Neural cell (in vitro differentiated cells): Measurements from ENCODE around the gene EFHD1. TPM values are rescaled to one million over a fixed set of nuclear protein-coding genes. Genes with fewer than 3 reads are reported as not detected.

Experiments
- H2AFZ ChIP-seq: fragments of 200-600, 300-800 bp; sonication (generic), shearing (Covaris generic); 2 replicates; pipeline ENCODE4 v1.6.0; 2014; ENCODE audit warnings: low read depth, mild to moderate bottlenecking, antibody characterized with exemption, low read length, moderate library complexity
- H3F3A ChIP-seq: fragments of 200-600 bp; shearing (Covaris generic); 2 replicates; pipeline ENCODE4 v1.6.1; 2016; ENCODE audit warnings: mild to moderate bottlenecking, moderate library complexity, mixed read lengths, antibody characterized with exemption, low read length; ENCODE audit not compliant: insufficient read depth, poor library complexity, severe bottlenecking
- H3K27ac ChIP-seq: fragments of 200-600, 300-800 bp; sonication (generic), shearing (Covaris generic); 2 replicates; pipeline ENCODE4 v1.5.1; 2014; ENCODE audit warnings: mild to moderate bottlenecking, low read length, moderate library complexity
- H3K27me3 ChIP-seq: fragments of 300-800, 200-600 bp; sonication (generic), shearing (Covaris generic); 2 replicates; pipeline ENCODE4 v1.6.0; 2014; ENCODE audit warnings: mild to moderate bottlenecking, low read depth, low read length, moderate library complexity; ENCODE audit not compliant: insufficient read depth
- H3K36me3 ChIP-seq: fragments of 300-800, 200-600 bp; sonication (generic), shearing (Covaris generic); 2 replicates; pipeline ENCODE4 v1.5.1; 2014; ENCODE audit warnings: mild to moderate bottlenecking, antibody characterized with exemption, low read length, moderate library complexity; ENCODE audit not compliant: insufficient read depth
- H3K4me2 ChIP-seq: fragments of 300-800, 200-600 bp; sonication (generic), shearing (Covaris generic); 2 replicates; pipeline ENCODE4 v1.6.0; 2014; ENCODE audit warnings: mild to moderate bottlenecking, low read length
- H3K4me3 ChIP-seq: fragments of 300-800, 200-600 bp; sonication (generic), shearing (Covaris generic); 2 replicates; pipeline ENCODE4 v1.5.1; 2014; ENCODE audit warnings: mild to moderate bottlenecking, low read length, moderate library complexity
- H3K79me2 ChIP-seq: fragments of 200-600 bp; shearing (Covaris generic); replicated peaks from 2 replicates; pipeline ENCODE4 v1.6.0; 2014; ENCODE audit warnings: mild to moderate bottlenecking, low read length, moderate library complexity; ENCODE audit not compliant: insufficient read depth
- H3K9ac ChIP-seq: fragments of 300-800, 200-600 bp; sonication (generic), shearing (Covaris generic); 2 replicates; pipeline ENCODE4 v1.6.1; 2016; ENCODE audit warnings: mild to moderate bottlenecking, low read length, mixed read lengths
- H3K9me2 ChIP-seq: fragments of 200-600 bp; shearing (Covaris generic); 2 replicates; pipeline ENCODE4 v1.6.1; 2016; ENCODE audit warnings: mild to moderate bottlenecking, low read length, mixed read lengths; ENCODE audit not compliant: insufficient read depth
- H3K9me3 ChIP-seq: fragments of 200-600, 300-800 bp; sonication (generic), shearing (Covaris generic); 2 replicates; pipeline ENCODE4 v1.6.1; 2016; ENCODE audit warnings: mild to moderate bottlenecking, mixed run types, low read length, moderate library complexity, mixed read lengths
- H4K20me1 ChIP-seq: fragments of 200-600 bp; shearing (Covaris generic); 2 replicates; pipeline ENCODE4 v1.6.1; 2016; ENCODE audit warnings: mild to moderate bottlenecking, mixed run types; ENCODE audit not compliant: insufficient read depth
- CTCF ChIP-seq: fragments of 450-650 bp; IDR thresholded peaks from 2 replicates; pipeline ENCODE4 v1.5.1; 2014; ENCODE audit warnings: antibody characterized with exemption, mild to moderate bottlenecking, moderate library complexity; ENCODE audit not compliant: poor library complexity, severe bottlenecking
- EP300 ChIP-seq: fragments of 450-650 bp; conservative IDR thresholded peaks from 2 replicates; pipeline ENCODE4 v1.6.1; 2014; ENCODE audit warnings: antibody characterized with exemption, mild to moderate bottlenecking, moderate library complexity; ENCODE audit not compliant: poor library complexity, severe bottlenecking
- EZH2 ChIP-seq: fragments of 200-600, 300-800 bp; shearing (Covaris generic), sonication (generic); IDR thresholded peaks from 2 replicates; pipeline ENCODE4 v1.6.1; 2014; ENCODE audit warnings: antibody characterized with exemption, low read length, borderline replicate concordance, mild to moderate bottlenecking; ENCODE audit not compliant: insufficient read depth, poor library complexity, severe bottlenecking
- MXI1 ChIP-seq: fragments of 450-650 bp; conservative IDR thresholded peaks from 2 replicates; pipeline ENCODE4 v1.6.1; 2014; ENCODE audit warnings: antibody characterized with exemption, mild to moderate bottlenecking; ENCODE audit not compliant: poor library complexity, severe bottlenecking
- POLR2AphosphoS5 ChIP-seq: IDR thresholded peaks from 2 replicates; pipeline ENCODE4 v1.6.1; 2012
- RAD21 ChIP-seq: fragments of 450-650 bp; conservative IDR thresholded peaks from 2 replicates; pipeline ENCODE4 v1.6.1; 2014; ENCODE audit warnings: antibody characterized with exemption, mild to moderate bottlenecking, moderate library complexity
- REST ChIP-seq: IDR thresholded peaks from 2 replicates; pipeline ENCODE4 v1.6.1; 2012; ENCODE audit warnings: borderline replicate concordance
- SMC3 ChIP-seq: fragments of 450-650 bp; conservative IDR thresholded peaks from 2 replicates; pipeline ENCODE4 v1.6.1; 2014; ENCODE audit warnings: antibody characterized with exemption, mild to moderate bottlenecking, moderate library complexity; ENCODE audit not compliant: poor library complexity
- TAF1 ChIP-seq: IDR thresholded peaks from 2 replicates; pipeline ENCODE4 v1.6.1; 2012; ENCODE audit warnings: low read depth
- polyA plus RNA-seq: library from polyadenylated mRNA; depleted of rRNA; stranded (reverse); fragments of >200 nt; gene quantifications from 2 replicates; pipeline ENCODE4 v1.2.3, GENCODE V29; 2014

The EFHD1 gene
- polyA plus RNA-seq, 1 donor from 2014 or later, result not detected

DNA sequence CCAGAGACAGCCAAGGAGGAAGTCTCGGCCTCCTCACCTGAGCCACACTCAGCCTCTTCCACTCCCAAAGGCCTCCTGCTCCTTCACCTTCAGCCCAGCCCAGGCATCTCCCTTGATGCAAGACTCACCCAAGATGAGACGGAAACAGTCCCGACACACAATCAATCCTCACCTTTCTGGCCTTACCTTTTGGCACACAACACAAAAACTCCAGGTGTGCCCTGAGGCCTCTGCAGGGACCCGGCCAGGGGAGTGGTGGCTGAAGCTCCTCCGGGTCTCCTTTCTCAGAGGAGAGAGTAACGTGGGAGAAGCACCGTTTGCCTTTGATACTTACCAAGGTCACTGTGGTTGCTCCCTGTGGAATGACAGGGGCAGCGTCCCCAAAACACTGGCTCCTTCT lies 23.8 kb upstream of the EFHD1 start:
- TF ChIP-seq SMC3, result no peak
- TF ChIP-seq REST, result no peak
- TF ChIP-seq POLR2AphosphoS5, result no peak
- no peak for TF ChIP-seq EZH2
- TF ChIP-seq CTCF, result no peak
- TF ChIP-seq EP300, result no peak
- H3K4me2 ChIP-seq, result no peak overlapping the region
- no peaks in the 10 kb centered on the region for H3K36me3 ChIP-seq
- H3K9me3 ChIP-seq, result no peaks in the 10 kb centered on the region
- H3K4me3 ChIP-seq, result no peak overlapping the region
- no peaks in the 10 kb centered on the region for H3K9me2 ChIP-seq
- H3K27ac ChIP-seq, result no peak overlapping the region
- no peaks in the 10 kb centered on the region for H3K27me3 ChIP-seq
- H2AFZ ChIP-seq, result no peak overlapping the region
- no peaks in the 10 kb centered on the region for H4K20me1 ChIP-seq
- no peak overlapping the region for H3K9ac ChIP-seq
- no peaks in the 10 kb centered on the region for H3F3A ChIP-seq
- no peaks in the 10 kb centered on the region for H3K79me2 ChIP-seq

DNA sequence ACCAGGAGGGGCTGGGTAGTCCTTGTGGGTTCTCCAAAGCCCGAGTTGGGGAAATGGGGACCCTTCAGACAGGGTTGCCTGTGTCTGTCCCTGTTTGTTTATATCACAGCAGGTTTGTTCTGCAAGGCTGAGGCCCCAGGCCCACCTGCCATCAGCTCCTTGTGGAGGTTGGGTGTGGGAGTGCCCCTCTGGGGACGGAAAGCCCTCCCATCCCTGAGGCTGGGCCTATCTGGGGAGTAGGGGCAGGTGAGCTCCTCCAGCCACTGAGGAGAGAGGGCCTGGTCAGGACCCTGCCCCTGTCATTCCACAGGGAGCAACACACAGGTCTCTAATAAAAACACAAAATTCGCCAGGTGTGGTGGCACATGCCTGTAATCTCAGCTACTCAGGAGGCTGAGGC lies 23.3 kb upstream of the EFHD1 start:
- no peak overlapping the region for H3K4me2 ChIP-seq
- H3K36me3 ChIP-seq, result no peaks in the 10 kb centered on the region
- TF ChIP-seq CTCF, result no peak
- TF ChIP-seq EZH2, result no peak
- TF ChIP-seq TAF1, result no peak
- no peak for TF ChIP-seq SMC3
- TF ChIP-seq POLR2AphosphoS5, result no peak
- TF ChIP-seq MXI1, result no peak
- no peak for TF ChIP-seq REST
- no peak for TF ChIP-seq RAD21
- no peak overlapping the region for H3K4me3 ChIP-seq
- H3K79me2 ChIP-seq, result no peaks in the 10 kb centered on the region
- no peaks in the 10 kb centered on the region for H3K9me2 ChIP-seq
- H2AFZ ChIP-seq, result no peak overlapping the region
- H3F3A ChIP-seq, result no peaks in the 10 kb centered on the region
- no peaks in the 10 kb centered on the region for H3K27me3 ChIP-seq
- H3K27ac ChIP-seq, result no peak overlapping the region
- H3K9me3 ChIP-seq, result no peaks in the 10 kb centered on the region
- H3K9ac ChIP-seq, result no peak overlapping the region
- H4K20me1 ChIP-seq, result no peaks in the 10 kb centered on the region
